M059J (cell line): ENCODE measurements around the gene PEPD. TPM values are rescaled to one million over a fixed set of nuclear protein-coding genes. Genes with fewer than 3 reads are reported as not detected.

Experiments used
- DNase-seq: peaks from one replicate; pipeline ENCODE4 v3.0.0-alpha.2; 2012; ENCODE audit warnings: low read depth
- total RNA-seq: library from RNA; depleted of rRNA; stranded (reverse); fragments of >200 nt; shearing (Covaris generic); gene quantifications from 2 replicates; pipeline ENCODE4 v1.2.3, GENCODE V29; 2014

The PEPD gene
- total RNA-seq, 1 experiment from 2014 or later = 84.5 TPM

DNA sequence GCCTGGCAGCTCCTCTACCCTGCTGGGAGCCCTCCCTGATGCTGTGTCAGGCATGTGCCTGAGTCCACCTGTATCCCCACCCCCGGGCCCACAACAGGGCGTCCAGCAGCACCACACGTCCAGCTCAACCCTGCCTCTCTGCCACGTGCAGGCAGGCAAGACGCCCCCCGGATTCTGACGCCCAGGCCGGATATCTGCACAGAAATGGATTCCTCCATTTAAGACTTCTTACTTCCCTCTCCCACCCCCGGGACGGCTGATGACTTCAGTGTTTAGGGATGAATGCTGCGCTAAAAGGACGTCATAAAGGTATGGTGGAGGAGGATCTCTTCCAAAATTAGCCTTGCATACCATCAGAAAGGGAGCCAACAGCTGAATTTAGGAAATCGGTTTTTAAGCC, 10.2 kb downstream of the PEPD start:
- DNase-seq = no peak

DNA sequence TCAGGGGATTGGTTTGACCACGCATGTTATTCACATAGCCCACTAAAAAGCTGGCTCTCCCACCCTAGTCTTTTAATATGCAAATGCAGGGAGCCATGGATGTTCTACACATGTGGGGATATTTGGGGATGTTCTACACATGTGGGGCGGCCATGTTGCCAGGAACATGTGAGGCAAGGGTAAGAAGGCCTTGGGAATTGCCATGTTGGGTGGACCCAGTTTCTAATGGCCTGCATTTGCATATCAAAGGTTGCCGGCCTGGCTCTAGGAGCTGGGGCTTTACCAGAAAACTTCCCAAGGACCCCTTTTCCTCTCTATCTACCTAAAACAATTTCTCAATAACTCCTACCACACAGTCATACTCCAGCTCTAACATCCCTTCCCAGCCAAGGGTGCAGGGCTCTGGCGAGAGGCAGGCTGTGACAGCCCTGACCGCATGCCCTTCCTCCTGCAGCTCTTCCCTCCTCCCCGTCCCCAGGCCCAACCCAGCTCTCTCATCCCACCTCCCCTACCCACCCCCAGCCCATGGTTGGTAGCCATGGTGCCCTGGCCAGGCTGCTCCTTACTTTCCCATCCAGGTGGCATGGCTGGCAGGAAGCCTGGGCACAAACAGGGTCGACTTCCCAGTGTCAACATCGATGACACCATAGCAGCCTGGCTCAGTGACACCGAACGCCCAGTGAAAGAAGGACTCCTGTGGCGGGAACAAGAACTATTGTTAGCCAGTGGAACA, 11.0 kb downstream of the PEPD start:
- DNase-seq = no peak

DNA sequence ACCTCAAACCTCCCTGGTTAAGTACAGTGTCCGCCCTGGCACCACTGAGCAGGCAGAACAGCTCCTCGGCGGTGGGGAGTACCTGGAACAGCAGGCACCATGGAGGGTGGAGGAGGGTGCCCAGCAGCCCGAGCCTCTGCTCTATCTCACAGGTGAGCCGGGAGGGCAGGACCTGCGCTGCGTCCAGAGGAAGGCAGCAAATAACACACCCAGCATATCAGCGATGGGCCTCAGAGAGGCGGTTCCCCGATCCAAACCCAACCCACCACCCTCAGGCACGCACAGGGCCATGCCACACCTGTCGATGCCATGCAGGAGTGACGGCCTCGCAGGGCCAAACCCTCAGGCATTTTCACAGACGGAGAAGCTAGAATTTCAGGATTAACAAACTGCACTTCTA, 11.8 kb downstream of the PEPD start:
- no peak for DNase-seq

DNA sequence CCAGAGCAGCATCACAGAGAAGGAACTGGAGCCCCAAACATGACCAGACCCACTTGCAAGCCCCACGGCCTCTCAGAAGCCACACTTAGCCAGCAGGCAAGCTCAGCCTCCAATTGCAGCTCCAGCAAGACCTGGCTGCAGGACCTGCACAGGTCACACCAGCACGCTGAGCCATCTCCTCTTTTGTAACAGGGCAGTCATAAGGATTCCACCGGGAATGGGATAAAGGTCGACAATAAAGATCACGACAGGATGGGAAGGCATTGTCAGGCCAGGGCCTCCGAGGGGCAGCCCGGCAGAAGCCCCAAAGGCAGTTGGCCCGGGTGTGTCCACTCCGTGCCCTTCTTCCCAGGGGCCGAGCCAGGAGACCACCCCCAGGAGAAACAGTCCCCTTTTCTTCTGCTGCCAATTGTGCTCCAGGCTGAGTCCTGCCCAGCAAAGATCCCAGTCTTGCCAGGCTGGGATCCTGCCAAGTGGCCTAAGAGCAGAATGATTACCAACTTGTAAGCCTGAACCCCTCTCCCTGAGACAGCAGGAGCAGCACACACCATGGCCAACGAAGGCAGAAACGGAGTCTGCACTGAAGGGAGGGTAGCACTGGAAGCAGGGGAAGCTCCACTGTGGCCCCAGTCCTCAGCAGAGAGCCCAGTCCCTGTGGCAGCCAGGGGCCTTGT, 12.5 kb downstream of the PEPD start:
- no peak for DNase-seq

DNA sequence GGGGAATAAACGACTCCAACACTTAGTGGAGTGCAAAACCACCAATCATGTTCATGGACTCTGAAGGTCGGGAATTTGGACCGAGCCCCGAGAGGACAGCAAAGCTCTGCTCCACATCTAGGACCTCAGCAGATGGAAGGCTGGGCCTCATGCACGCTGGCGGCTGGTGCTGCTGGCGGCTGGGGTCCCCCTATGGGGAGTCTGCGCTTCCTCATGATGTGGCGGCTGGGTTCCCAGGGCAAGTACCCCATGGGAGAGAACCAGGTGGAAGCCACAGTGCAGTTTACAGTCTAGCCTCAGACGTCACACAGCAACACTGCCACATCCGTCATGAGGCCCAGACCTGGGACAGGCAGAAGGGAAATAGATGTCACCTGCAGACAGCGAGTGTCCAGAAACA, 13.2 kb downstream of the PEPD start:
- no peak for DNase-seq

DNA sequence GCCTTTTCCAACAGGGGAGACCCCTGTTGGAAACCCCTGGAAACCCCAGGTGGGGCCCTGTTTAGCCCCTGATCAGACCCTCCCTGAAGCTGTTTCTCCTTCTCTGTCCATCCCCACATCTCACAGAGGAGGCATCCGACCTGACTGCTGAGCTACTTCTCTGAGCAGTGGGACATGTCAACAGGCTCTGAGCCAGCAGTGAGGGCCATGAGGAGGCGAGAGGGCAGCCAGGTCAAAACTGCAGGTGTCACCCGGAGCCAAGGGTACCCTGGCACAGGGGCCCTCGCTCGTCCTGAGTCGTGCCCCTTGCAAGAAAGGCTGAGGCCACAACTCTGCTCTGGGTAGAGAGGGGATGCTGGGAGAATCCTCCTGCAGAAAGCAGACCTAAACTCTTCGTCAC, 13.6 kb downstream of the PEPD start:
- no peak for DNase-seq

DNA sequence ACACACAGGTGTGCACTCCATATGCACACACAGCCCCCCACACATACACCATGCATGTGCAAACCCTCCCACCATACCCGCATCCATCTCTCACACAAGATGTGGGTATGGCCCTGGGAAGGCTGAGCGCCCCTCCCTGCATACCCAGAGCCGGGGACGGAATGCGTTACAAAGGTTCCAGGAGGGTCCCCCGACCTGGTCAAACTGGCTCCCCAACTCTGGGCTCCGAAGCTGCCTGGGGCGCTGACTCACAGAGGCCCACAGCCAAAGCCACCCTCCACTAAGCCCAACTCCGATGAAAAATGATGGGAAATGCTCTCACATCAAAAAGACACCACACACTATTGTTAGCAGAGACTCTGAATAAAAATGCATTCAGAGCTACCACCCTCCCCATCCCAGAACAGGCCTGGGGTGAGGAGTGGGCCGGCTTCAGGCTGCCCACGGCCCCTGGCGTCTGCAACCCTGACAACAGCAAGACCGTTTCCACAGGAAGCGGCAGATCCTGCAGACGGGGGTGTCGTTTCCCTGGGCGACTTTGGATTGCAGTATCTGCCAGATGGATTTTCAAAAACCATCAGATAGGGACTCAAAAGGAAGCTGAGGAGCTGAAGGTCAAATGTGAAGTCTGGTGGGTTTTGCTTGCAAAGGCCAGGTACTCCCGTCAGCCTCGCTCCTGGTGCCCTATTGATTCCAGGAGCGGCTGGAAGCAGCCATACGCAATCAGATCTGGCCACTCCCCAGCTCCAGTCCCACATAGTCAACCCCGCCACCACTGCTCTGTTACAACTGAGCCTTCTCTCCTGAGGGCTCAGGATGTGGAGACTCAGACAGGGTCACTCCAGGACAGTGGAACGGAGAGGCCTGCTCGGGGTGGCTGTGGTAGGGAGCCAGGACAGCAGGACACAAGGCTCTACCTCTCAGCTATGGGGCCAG, 14.3 kb downstream of the PEPD start:
- DNase-seq = no peak

DNA sequence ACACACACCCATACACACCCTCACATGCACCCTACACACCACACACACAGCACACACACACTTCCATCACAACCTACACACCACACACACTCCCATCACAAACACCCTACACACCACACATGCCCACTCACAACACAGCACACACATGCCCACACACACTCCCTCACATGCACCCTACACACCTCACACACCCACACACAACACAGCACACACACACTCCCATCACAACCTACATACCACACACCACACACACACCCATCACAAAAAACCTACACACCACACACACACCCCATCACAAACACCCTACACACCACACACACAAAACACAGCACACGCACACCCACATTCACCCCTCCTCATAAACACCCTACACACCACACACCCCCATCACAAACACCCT, 15.1 kb downstream of the PEPD start:
- no peak for DNase-seq

DNA sequence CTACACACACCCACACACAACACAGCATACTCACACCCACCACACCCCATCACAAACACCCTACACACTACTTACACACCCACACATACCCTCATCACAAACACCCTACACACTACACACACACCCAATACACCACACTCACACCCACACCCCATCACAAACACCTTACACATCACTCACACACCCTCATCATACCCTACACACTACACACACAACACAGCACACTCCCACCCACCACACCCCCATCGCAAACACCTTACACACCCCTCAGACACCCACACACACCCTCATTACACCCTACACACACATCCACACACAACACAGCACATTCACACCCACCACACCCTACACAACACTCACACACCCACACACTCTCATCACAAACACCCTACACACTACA, 15.8 kb downstream of the PEPD start:
- no peak for DNase-seq

DNA sequence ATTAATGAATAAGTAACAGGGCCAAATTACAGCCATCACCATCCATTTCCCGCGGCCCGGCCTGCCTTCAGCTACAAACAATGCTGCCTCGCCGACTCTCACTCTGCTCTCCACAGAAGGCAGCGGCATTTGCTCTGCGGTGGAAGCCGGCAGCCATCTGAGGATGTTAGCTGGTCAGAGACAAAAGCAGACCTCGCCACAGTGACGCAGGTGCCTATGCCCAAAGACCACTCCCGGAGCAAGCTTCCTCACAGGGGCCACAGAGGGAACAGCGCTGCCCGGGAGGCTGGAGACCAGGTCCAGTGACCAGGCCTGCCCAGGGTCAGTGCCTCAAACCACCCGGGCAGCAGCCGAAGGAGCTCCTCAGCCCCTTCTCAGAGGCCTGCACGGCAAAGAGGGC, 16.4 kb downstream of the PEPD start:
- no peak for DNase-seq

DNA sequence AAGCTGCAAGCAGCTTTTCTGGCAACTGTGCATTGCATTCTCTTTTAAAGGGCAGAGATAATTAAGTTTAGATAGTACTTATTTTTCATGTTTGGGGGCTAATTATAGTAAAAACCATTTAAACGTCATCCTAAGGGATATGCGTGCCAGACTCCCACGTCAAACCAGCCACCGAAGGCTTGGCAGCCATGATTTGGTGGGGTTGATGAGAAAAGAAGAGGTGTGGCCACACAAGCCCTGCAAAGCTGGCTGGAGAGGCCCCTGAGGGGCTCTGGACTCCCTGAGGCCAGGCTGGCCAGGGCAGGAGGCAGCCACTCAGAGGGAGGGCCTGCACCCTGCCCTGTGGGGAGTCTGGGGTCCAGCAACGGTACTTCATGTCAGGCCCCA, 17.5 kb downstream of the PEPD start:
- no peak for DNase-seq

DNA sequence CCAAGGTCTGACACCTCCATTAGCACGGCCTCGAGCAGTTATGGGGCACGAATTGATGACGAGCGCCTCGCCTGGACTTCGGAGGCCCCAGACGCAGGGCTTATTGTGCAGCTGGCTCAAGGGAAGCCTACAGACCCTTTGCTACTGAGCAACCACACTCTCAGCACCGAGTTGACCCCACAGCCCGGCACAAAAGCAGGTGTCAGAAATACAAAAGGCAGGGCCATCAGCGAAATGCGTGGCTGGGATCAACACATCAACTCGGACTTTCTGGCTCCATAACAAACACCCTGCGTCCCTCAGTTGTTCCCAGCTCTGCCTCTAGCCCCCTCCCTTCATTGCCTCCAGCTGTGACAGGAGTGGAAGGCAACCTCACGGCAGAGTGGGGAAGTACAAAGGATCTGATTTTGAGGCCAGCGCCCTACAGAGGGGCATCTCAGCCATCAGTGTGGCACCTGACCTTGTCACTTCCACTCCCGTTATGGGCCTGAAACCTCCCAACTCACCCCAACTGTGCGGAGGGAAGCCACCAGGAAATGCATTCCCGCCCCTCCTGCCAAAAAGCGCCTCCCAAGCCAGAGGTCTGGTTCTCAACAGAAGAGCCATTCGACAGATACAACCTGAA, 18.0 kb downstream of the PEPD start:
- DNase-seq = no peak

DNA sequence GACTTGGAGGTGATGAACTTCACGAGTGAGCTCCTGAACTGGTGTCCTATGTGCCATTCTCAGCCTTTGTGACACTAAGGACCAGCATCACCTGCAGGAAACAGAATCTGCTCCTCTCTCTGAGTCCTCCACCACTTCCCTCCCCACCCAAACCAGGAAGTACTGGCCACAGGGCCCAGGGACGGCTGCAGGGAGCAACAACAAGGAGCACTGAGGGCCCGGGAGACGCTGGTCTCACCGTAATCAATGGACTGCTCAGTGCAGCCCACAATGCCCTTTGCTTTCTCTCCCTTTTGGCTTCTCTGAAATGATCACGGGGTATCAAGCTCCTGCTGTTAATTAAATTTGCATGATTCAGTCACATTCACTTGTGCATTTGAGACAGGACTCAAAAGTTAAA, 18.6 kb downstream of the PEPD start:
- DNase-seq = no peak

DNA sequence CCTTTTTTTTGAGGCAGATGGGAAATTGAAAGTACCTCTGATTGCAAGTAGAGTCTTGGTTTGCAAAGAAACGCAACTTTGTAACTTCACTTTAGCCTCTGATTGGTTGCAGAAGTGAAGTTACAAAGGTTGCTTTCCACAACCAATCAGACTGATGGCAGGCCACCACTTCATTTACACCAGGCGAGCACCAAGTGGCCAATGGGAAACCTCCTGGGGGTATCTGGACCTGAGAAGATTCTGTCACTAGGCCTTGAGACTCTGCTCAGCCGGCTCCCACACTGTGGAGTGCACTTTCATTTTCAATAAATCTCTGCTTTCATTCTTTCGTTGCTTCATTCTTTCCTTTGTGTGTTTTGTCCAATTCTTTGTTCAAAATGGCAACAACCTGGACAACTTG, 19.1 kb downstream of the PEPD start:
- no peak for DNase-seq

DNA sequence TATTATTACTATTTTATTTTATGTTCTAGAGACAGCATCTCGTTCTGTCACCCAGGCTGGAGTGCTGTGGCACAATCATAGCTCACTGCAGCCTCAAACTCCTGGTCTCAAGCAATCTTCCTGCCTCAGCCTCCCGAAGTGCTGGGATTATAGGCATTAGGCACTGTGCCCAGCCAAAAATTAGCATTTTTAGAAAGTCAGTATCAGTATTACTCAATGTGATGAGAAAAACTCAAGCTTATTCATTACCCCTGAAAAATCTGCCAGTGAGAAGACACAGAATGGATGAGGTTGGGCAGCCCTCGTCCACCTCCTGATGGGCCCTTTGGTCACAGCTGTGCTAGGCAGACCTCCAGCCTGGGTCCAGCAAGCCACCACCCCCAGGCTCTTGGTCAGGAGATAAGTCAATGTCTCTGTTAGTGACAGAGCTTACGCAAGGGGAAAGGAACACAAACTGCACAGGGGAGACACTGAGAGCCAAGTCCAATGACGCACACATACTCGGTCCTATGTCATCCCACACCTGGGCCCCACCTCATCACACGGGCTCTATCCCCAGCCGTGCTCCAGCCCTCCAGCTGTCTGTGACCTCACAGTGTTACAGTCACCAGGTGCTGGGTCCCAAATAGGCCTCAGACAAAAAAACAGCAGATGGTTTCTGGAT, 19.8 kb downstream of the PEPD start:
- DNase-seq = no peak

DNA sequence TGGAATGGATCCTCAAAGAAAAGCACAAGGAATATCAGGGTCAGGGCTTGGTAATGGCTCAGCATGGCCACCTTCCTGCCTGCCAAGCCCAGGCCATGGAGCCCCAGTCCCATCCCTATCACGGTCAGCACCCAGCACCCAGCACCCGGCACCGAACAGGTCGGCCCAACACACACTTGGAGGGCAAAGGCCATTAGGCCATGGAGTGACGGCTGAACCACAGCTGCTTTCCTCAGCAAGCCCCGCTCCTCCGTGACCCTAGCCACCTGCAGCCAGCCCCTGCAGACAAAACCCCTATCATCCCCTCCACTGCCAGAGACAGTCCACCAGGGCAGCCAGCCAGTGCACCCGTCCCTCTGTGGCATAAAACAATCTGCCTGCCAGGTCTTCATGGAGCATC, 20.6 kb downstream of the PEPD start:
- no peak for DNase-seq

DNA sequence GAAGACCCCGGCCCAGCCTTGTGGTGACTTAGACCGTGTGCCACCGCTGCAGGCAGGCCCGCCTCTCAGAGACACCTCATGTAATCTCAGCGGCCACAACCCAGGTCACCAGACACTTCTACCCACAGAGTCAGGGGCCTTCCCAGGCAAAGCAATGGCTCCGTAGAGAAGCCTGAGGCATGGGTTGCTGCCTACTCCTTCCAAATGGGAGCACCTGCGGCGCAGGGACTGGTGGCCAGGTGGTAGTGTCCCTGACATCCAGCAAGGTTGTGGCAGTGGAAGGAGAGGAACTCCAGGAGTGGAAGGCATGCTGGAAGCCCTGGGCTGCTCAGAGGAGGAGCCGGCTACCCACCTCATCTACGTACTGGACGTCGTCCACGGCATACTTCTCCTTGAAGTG, 21.0 kb downstream of the PEPD start:
- no peak for DNase-seq

DNA sequence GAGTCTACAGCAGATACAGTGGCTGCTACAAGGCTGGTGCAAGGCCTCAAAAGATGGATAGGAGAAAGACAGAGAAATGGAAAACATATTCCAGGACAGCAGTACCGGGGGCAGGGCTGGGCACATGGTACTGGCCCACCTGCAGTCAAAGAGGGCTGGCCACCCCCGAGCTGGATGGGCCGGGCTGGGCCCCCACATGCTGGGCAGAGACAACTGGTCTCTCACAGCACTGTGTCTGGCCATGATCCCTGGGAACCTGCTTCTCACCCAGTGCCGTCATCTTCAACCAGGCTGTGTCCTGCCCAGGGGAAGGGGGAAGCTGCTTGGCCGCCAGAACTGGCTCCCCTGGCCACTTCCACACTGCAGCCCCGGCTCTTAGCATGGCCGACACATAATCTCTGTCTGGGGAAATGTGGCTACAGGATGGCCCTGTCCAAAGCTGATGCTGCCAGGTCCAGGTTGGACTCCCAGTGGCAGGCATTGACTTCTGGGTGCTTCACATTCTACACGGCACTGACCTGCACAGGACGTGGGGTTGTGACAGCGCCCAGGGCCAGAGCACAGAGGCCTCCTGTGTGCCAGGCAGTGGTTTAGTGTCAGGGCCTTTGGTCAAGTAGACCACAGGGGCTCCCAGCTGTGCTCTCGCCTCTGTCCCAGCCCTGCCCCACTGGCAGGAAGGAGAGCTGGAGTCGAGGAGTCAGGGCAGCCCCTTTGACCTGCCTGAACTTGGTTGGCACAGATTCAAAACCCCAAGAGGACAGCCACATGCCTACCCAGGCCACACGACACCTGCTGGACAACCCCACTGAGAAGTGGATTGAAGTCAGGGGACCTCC, 21.7 kb downstream of the PEPD start:
- no peak for DNase-seq

DNA sequence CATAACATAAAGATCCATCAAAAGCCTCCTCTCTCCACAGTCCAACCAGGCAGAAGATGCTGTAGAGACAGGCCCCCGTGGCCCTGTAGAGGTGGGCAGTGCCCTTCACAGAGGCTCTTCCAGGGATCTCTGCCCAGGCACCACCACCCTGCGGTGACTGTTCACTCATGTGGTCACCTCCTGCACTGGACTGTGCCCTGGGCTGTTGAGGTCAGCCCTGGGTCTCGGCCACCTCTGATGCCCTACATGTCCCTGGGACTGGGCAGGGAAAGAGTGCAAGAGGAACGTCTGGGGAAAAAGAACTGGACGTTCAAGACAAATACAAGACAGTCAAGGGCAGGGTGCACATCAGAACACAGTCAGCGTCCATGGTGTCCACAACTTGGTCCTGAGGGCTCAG, 22.3 kb downstream of the PEPD start:
- no peak for DNase-seq

DNA sequence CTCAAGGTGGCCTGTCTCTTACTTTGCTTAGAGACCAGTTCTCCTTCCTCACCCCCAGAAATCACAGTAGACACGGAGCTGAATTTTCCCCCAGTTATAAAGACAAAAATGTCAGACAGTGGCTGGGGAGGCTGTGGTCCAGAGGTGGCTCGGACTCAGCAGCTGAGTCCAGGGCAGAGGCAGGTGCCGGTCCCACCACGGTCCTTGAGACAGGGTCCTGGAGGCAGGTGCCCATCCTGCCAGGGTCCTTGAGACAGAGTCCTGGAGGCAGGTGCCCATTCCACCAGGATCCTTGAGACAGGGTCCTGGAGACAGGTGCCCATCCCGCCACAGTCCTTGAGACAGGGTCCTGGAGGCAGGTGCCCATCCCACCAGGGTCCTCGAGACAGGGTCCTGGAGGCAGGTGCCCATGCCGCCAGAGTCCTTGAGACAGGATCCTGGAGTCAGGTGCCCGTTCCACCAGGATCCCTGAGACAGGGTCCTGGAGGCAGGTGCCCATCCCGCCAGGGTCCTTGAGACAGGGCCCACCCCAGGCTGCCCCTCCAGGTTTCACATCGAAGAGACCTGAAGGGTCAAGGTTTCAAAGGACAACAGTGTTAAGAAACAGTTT, 23.1 kb downstream of the PEPD start:
- no peak for DNase-seq
